GM12874 (cell line): Measurements from ENCODE around the gene EXOC4.

ENCODE experiments used
- TF ChIP-seq, protein P1 (sequence below): IDR thresholded peaks from 2 replicates; pipeline ENCODE4 v1.5.1; 2011; ENCODE audit warnings: low read depth, mild to moderate bottlenecking, control low read depth, low read length, moderate library complexity; ENCODE audit not compliant: insufficient read depth

The EXOC4 gene

DNA sequence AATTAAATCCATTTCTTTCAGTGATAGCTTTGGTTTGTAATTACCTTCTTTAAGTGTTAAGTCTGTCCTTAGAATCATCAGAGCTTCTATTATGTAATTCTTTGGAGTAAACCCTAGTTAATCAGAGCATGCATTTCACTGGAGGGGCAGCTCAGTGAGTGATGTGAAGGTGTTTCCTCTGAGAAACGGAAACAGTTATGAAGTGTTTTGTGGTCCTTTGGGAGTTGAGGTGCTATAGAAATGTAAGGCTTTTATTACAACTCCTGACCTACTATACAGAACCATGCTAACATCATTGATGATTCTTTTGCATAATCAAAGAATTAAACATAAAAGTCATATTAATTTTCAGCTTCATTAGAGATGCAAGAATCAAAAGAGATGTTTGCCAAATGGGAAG, 141.5 kb downstream of the EXOC4 start:
- TF ChIP-seq, protein P1, sequence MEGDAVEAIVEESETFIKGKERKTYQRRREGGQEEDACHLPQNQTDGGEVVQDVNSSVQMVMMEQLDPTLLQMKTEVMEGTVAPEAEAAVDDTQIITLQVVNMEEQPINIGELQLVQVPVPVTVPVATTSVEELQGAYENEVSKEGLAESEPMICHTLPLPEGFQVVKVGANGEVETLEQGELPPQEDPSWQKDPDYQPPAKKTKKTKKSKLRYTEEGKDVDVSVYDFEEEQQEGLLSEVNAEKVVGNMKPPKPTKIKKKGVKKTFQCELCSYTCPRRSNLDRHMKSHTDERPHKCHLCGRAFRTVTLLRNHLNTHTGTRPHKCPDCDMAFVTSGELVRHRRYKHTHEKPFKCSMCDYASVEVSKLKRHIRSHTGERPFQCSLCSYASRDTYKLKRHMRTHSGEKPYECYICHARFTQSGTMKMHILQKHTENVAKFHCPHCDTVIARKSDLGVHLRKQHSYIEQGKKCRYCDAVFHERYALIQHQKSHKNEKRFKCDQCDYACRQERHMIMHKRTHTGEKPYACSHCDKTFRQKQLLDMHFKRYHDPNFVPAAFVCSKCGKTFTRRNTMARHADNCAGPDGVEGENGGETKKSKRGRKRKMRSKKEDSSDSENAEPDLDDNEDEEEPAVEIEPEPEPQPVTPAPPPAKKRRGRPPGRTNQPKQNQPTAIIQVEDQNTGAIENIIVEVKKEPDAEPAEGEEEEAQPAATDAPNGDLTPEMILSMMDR, result no peak

DNA sequence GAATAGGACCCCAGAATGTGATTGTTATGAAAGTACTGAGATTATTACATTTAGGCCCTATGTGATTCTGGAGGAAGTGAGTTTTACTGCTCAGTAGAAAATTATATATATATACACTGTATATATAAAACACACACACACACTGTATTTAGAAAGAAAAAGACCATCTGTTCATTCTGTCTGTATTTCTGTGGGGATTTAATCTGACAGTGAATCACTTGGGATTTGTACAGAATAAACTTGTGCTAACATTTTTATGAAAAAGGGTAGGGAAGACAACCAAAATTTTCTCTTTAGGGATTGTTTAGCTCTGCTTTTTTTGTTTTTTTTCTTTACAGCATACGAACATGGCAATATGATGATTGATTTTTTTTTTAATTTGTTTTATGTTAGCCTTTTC, 142.7 kb downstream of the EXOC4 start:
- TF ChIP-seq, protein P1, result no peak

DNA sequence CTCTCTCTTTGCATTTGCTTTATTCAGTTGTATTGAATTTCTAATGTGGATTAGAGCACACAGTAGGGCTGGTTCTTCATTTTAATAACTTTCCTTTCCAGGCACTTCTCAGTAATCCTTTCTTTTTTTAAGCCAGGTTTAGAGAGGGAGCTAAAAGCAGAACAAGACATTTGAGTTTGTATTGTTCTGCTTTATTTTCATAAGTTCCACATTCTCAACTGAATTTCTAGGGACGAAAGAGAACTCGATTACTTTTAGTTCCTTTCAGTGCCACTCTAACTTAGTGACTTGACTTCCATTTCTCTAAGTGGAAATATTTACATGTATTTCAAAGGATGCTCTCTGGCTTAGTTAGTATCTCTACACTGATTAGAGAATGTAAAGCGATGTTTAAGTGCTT, 145.6 kb downstream of the EXOC4 start:
- TF ChIP-seq, protein P1, result no peak

DNA sequence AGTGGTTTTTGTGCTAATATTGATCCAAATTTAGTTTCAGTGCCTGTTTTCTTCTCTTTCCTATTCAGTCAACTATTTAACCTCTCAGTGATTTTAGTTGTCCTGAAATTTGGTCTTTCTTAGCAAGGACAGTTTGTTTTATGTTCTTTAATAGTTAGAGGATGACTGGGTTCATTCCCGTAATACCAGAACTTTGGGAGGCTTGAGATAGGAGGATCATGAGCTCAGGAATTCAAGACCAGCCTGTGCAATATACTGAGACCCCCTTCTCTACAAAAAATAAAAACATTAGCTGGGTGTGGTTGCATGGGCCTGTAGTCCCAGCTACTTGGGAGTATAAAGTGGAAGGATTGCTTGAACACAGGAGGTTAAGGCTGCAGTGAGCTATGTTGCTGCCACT, 148.3 kb downstream of the EXOC4 start:
- TF ChIP-seq, protein P1, result no peak

DNA sequence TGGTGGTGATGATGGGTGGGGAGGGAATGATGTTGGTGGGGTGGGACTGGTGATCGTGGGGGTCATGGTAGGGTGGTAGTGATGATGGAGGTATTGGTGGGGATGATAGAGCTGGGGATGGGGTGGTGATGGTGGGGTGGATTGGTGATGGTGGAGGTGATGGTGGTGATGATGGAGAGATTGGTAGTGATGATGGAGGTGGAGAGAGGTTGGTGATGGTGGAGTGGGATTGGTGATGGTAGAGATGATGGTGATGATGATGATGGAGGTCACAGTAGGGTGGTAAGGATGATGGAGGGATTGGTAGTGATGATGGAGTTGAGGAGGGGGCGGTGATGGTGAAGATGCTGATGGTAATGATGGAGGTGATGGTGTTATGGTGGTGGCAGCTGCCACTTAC, 155.3 kb downstream of the EXOC4 start:
- TF ChIP-seq, protein P1, result no peak

GRCh38 chr7:133409421-133409820, 156.5 kb downstream of the EXOC4 start:
- TF ChIP-seq, protein P1, result no peak

GRCh38 chr7:133409966-133410365, 157.1 kb downstream of the EXOC4 start:
- TF ChIP-seq, protein P1, result no peak

DNA sequence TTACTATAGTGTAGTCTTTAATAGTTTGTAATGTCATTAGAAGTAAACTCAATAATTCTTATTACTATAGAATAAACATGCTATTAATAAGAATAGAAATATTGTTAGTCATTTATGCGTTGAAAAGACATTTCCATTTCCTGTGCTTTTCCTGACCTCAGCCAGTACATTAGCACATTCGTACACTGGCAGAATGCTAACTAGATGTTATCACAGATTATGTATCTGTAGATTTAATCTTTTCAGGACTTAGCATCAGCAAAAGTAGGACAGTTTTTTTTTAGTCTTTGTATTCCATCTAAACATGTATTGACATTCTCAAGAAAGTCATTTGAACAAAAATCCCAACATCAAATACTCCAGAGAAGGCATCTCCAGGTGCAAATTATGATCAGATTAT, 158.5 kb downstream of the EXOC4 start:
- TF ChIP-seq, protein P1, result no peak
